Mucosa of rectum (tissue), 2 donors: Measurements from ENCODE around the gene TBC1D16.

Experiments
- H3K27ac ChIP-seq, 2 donors: one replicate each; pipeline ENCODE4 v1.7.0; 2013; ENCODE audit warnings: inconsistent platforms in 2 of 2, low read depth in 2 of 2, low read length in 2 of 2
- H3K27me3 ChIP-seq, 2 donors: one replicate each; pipeline ENCODE4 v1.7.0; 2013; ENCODE audit warnings: low read length in 2 of 2; ENCODE audit not compliant: control insufficient read depth in 2 of 2, insufficient read depth in 2 of 2
- H3K36me3 ChIP-seq, 2 donors: one replicate each; pipeline ENCODE4 v1.7.0; 2013; ENCODE audit warnings: low read length in 2 of 2; ENCODE audit not compliant: control insufficient read depth in 2 of 2, insufficient read depth in 2 of 2
- H3K4me1 ChIP-seq, 2 donors: one replicate each; pipeline ENCODE4 v1.7.0; 2013; ENCODE audit warnings: low read length in 2 of 2, mild to moderate bottlenecking in 1 of 2; ENCODE audit not compliant: control insufficient read depth in 2 of 2, insufficient read depth in 2 of 2
- H3K4me3 ChIP-seq, 2 donors: one replicate each; pipeline ENCODE4 v1.7.0; 2013; ENCODE audit warnings: low read length in 2 of 2
- H3K9ac ChIP-seq, 2 donors: one replicate each; pipeline ENCODE4 v1.7.0; 2013; ENCODE audit warnings: low read length in 2 of 2, low read depth in 1 of 2, mild to moderate bottlenecking in 1 of 2
- H3K9me3 ChIP-seq, 2 donors: one replicate each; pipeline ENCODE4 v1.7.0; 2013; ENCODE audit warnings: low read length in 2 of 2; ENCODE audit not compliant: control insufficient read depth in 2 of 2
- donor health status: healthy.
- donor health status: Normal muscosa, but diverticular disease.

Gene TBC1D16

DNA sequence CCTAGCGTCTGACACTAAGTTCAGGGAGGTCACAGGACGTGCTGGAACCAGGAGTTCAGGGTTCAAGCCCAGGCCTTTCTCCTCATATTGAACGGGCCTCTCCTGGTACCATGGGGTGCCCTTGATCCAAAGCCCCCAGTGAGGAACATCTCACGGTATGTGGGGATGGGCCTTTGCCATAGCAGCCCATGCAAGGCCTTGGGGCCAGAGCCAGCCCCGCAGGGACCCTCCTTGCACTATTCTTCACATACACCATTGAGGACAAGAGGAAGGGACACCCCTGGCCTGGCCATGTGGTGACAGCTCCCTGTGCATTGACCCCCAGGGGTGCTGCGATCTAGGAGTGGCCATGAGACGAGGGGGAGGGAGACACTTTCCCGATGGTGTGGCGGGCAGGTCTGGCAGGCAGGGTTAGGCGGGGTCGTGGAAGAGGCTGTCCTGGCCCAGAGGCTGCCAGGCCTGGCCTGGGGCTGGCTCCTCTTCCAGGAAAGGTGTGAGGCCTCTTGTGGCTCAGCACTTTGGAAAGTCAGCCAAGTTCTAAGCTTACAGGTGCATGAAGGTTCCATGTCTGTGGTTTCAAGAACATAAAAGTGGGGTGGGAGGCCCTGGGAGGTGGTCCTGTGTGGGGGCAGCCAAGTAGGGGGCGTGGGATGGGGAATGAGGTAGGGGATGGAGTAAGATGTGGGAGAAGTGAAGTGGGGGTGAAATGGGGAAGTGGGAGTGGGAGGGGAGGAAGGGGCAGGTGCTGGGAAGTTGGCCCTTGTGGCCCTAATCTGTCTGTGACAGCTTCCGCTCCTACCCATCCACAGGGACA, 107.8 kb downstream of the TBC1D16 start:
- Histone ChIP-seq H3K27ac (no peak overlapping the region), H3K9me3 (no peaks in the 10 kb centered on the region), H3K4me3 (no peak overlapping the region), H3K36me3 (no peaks in the 10 kb centered on the region), H3K27me3 (peaks cover 4 to 6% of the 10 kb centered on the region in 2 donors), H3K9ac (no peak overlapping the region), H3K4me1 (peaks cover 36 to 48% of the 10 kb centered on the region in 2 donors)

DNA sequence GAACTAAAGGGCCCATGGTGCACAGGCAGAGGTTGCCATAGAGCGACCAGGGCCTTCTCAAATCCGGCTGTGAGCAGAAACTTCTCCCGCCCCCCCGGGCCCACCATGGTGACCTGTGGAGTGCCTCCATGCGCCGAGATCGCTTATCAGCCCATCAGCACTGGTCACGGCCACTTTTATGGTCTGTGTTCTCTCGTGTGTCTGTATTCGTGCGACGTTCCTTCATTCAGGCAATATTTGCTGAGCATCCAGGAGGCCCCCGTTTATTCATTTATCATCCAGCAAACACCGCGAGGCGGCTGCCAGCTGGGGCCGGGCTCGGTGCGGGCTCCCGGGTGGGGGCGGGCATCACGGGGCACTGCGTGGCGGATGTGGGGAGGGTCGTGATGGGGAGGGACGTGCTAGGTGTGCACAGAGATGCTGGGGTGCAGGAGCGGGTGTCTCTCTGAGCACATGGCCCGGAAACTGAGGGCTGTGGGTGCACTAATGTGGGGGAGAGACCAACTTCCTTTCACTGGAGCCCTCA, 108.5 kb downstream of the TBC1D16 start:
- H3K27ac ChIP-seq, result no peak overlapping the region
- H3K9ac ChIP-seq, result no peak overlapping the region
- peaks cover 33 to 49% of the 10 kb centered on the region in 2 donors for H3K4me1 ChIP-seq
- no peaks in the 10 kb centered on the region for H3K9me3 ChIP-seq
- H3K4me3 ChIP-seq, result no peak overlapping the region
- H3K36me3 ChIP-seq, result no peaks in the 10 kb centered on the region
- H3K27me3 ChIP-seq, result peaks cover 6 to 7% of the 10 kb centered on the region in 2 donors

DNA sequence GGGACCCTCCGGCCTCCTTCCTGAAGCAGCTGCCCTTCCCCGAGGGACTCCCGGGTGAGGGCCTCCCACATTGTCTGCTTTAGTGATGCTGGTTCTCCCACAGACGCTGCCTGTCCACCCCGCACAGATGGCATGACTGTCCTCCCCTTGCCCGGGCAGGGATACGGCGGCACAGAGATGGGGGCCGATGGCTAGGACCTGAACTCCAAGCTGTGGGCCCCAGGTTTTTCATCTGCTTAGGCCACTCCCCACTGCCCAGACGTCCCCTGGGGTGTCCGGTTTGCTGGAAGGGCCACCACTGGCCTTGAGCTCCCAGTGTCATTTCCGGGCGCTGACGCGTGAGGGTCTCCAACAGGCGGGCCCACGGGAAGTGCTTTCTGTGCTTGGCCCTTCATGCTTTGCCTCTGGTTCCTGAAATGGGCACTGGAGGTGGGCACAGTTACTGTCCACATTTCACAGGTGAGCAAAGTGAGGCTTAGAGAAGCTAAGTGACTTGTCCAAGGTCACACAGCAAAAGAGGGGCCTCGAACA, 109.0 kb downstream of the TBC1D16 start:
- Histone ChIP-seq H3K4me1 (peaks cover 31 to 46% of the 10 kb centered on the region in 2 donors), H3K4me3 (no peak overlapping the region), H3K36me3 (no peaks in the 10 kb centered on the region), H3K9me3 (no peaks in the 10 kb centered on the region), H3K27me3 (peaks cover 6 to 7% of the 10 kb centered on the region in 2 donors), H3K9ac (peak overlapping the region in 1 of 2 donors; percentile 40), H3K27ac (no peak overlapping the region)

DNA sequence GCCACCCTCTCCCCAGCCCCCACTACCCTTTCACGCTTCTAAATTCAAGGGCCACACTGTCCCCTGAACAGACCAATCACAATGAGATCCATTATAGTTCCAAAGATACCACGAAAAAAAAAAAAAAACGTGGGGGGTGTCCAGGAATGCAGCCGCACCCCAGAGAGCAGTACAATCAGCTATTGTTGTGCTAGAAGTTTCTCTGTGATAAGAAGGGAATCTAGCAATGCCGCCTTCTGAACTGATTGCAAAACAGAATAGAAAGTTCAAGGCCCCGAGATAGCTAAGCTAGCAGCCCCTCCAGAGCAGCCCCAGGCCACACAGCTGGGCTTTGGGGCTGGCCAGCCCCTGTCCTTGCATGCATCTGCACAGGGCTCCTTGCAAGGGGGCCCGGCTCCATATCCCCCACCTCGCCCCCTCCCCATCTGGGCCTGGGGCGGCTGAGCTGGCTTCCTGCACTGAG, 109.5 kb downstream of the TBC1D16 start:
- peak overlapping the region in 1 of 2 donors; percentile 40 for H3K9ac ChIP-seq
- H3K4me1 ChIP-seq, result peaks cover 29 to 44% of the 10 kb centered on the region in 2 donors

DNA sequence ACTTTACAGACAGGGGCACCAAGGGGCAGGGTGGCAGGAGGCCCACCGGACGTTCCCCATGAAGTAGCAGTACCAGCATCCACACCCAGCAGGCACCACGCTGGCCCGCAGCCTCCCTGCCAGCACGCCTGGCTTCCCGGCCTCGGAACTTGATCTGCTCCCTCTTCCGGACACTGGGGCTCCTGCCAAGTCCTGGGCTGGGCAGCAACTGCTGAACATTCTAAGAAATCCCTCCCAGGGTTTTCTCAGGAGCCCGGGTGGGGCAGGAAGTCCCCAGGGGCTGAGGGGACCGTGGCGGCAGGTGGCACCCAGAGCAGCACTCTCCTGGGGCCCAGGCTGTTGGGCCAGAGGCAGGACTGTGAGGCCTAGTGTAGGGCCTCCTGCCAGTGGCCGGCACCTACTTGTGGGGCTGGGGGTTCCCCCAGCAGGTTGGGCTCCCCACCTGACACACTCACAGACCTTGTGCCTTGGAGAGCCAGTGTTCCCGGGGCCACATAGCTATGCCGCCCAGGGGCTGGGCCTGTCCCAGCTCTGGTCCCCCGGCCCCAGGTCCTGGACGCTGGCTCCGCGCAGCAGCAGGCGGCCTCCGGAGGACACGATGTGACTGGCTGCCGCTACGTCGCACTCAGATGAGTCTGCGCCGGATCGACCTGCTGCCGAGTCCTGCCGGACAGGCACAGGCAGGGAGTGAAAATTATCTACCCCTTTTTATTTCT, 110.3 kb downstream of the TBC1D16 start:
- H3K4me3 ChIP-seq, result no peak overlapping the region
- peaks cover 2 to 3% of the 10 kb centered on the region in 2 donors for H3K27me3 ChIP-seq
- H3K9me3 ChIP-seq, result no peaks in the 10 kb centered on the region
- H3K4me1 ChIP-seq, result peaks cover 26 to 43% of the 10 kb centered on the region in 2 donors
- peak overlapping the region; percentile 77 to 84 for H3K27ac ChIP-seq
- H3K9ac ChIP-seq, result peak overlapping the region; percentile 14 to 44
- H3K36me3 ChIP-seq, result no peaks in the 10 kb centered on the region

More for the DNA sequence above, 109.5 kb downstream of the TBC1D16 start:
- Histone ChIP-seq H3K27me3 (peaks cover 4 to 7% of the 10 kb centered on the region in 2 donors), H3K9me3 (no peaks in the 10 kb centered on the region), H3K4me3 (no peak overlapping the region), H3K27ac (peak overlapping the region; percentile 77 to 84), H3K36me3 (no peaks in the 10 kb centered on the region)

DNA sequence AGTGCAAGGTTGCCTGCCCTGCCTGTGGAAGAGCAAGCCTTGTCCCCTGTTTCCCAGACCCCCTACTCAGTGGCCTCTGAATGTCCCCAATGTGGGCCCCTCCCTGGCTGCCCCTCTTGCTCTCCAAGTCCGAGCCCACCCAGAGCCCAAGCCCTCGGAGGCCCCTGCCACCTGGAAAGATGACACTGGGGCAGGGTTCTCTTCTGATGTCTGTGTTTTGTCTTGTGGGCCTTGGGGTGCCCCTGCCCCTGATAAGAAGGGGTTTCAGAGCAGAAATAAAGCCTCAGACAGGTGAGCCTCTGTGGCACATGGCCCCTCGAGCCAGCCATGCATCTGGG, 111.1 kb downstream of the TBC1D16 start:
- Histone ChIP-seq H3K9me3 (no peaks in the 10 kb centered on the region), H3K4me3 (no peak overlapping the region), H3K27me3 (peaks cover 2 to 3% of the 10 kb centered on the region in 2 donors), H3K4me1 (peaks cover 31 to 49% of the 10 kb centered on the region in 2 donors), H3K9ac (peak overlapping the region in 1 of 2 donors; percentile 43), H3K36me3 (no peaks in the 10 kb centered on the region), H3K27ac (peak overlapping the region; percentile 77 to 84)

DNA sequence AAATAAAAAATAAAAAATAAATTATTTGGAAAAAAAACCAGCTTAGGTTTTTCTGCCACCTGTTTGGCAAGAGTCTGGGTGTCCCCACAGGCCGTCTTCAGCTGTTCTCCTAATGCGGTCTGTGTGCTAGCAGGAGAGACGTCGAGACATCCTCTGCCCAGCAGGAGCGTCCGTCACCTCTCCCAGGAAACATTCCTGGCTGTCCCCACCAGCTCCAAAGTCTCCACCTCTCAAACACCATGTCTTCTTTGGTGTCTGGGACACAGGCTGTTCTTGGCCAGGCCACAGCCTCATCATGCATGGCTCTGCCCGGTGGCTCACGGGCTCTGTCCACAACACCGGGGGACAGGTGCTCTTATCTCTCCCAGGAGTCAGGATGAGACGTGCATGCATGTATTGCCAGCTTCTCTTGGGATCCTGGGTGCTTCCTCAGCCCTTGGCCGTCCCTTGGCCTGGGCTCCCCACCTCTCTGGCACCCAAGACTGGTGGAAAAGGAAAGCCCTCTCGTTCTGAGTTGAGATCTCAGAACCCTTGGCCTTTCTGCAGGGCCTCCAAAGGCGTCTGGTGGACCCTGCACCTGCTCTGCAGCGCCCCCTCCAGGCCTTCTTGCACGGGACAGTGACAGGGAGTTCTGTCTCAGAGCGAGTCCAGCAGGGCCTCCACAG, 111.6 kb downstream of the TBC1D16 start:
- Histone ChIP-seq H3K4me1 (peaks cover 36 to 55% of the 10 kb centered on the region in 2 donors), H3K27me3 (peaks cover 2% of the 10 kb centered on the region in 2 donors)

DNA sequence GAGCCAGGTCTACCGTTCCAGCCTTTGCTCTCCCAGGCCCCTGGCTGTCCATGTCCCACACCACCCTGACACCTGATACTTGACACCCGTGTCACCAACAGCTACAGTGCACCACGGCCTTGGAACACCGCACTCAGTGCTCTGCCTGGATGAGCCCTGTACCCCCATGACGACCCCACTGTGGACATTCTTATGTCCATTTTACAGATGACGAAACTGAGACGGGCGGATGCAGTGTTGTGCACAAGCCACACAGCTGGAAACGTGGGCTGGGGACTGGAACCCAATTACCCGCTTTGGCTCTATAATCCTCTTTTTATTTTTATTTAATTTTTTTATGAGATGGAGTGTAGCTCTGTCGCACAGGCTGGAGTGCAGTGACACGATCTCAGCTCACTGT, 112.9 kb downstream of the TBC1D16 start:
- no peaks in the 10 kb centered on the region for H3K9me3 ChIP-seq
- no peak overlapping the region for H3K9ac ChIP-seq
- H3K4me1 ChIP-seq, result peaks cover 44 to 63% of the 10 kb centered on the region in 2 donors
- H3K27ac ChIP-seq, result no peak overlapping the region
- H3K36me3 ChIP-seq, result no peaks in the 10 kb centered on the region
- H3K27me3 ChIP-seq, result peaks cover 0 to 2% of the 10 kb centered on the region in 2 donors
- H3K4me3 ChIP-seq, result no peak overlapping the region

More for the DNA sequence above, 111.6 kb downstream of the TBC1D16 start:
- Histone ChIP-seq H3K4me3 (no peak overlapping the region), H3K36me3 (no peaks in the 10 kb centered on the region), H3K9ac (peak overlapping the region in 1 of 2 donors; percentile 43), H3K27ac (peak overlapping the region; percentile 77 to 84), H3K9me3 (no peaks in the 10 kb centered on the region)

DNA sequence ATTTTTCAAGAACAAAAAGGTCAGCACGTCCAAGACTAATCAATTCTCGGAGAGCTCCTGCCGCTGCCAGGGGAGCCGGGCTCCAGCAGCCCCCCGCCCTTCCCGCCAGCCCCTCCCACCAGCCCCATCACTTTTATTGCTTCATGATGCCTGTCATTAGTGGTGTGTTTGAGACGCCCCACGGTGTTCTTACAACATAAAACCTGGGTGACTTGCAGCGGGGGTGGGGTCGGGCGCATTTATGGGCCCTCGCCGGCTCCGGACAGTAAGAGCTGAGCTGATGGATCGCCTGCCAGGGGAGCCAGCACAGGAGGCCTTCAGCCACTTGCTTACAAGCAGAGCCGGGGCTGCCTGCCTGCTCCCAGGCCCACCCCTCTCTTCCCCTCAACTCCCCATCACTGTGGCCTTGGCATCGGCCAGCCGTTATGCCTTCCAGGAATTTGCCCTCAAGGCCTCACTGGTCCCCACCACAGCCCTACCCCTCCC, 113.5 kb downstream of the TBC1D16 start:
- H3K9ac ChIP-seq, result no peak overlapping the region

More for the DNA sequence above, 113.5 kb downstream of the TBC1D16 start:
- Histone ChIP-seq H3K36me3 (no peaks in the 10 kb centered on the region), H3K9me3 (no peaks in the 10 kb centered on the region), H3K4me1 (peaks cover 44 to 63% of the 10 kb centered on the region in 2 donors), H3K27me3 (peaks cover 0 to 2% of the 10 kb centered on the region in 2 donors), H3K4me3 (no peak overlapping the region), H3K27ac (no peak overlapping the region)
